Measurements from ENCODE around the gene IRF9. TPM values are rescaled to one million over a fixed set of nuclear protein-coding genes. Genes with fewer than 3 reads are reported as not detected.

IRF9 gene
- total RNA-seq, 4 donors from 2014 or later: 31.6 to 83.1 (median 55.9) TPM

GRCh38 chr14:24126939-24127338 is 34.1 kb upstream of the IRF9 start:
- TF ChIP-seq CTCF (IDR thresholded peaks at IDR 0.05; ENCODE audit: low read depth): no peak

- no peak for TF ChIP-seq CTCF (IDR thresholded peaks at IDR 0.05; ENCODE audit: low read depth)
These were observed 33.4 kb upstream of the IRF9 start for GRCh38 chr14:24127673-24128072.

- TF ChIP-seq CTCF (IDR thresholded peaks at IDR 0.05; ENCODE audit: low read depth): no peak
These were observed 31.6 kb upstream of the IRF9 start for GRCh38 chr14:24129410-24129998.

- no peak for TF ChIP-seq CTCF (IDR thresholded peaks at IDR 0.05; ENCODE audit: low read depth)
These were observed 30.7 kb upstream of the IRF9 start, which contains the start of gene FITM1 for GRCh38 chr14:24130380-24130716. TSS of gene FITM1 (plus strand) at chr14:24130659. CDS start at chr14:24131564, 905 bp downstream.

- TF ChIP-seq CTCF (IDR thresholded peaks at IDR 0.05; ENCODE audit: low read depth): no peak
These were observed 30.1 kb upstream of the IRF9 start for GRCh38 chr14:24130717-24131548.

- TF ChIP-seq CTCF (IDR thresholded peaks at IDR 0.05; ENCODE audit: low read depth): no peak
These were observed 29.5 kb upstream of the IRF9 start for GRCh38 chr14:24131549-24131966.

- no peak for TF ChIP-seq CTCF (IDR thresholded peaks at IDR 0.05; ENCODE audit: low read depth)
These were observed 28.9 kb upstream of the IRF9 start for GRCh38 chr14:24132061-24132685.

Data from subcutaneous adipose tissue (tissue), 4 donors.